ENCODE data around the gene TPD52L1.

Gene TPD52L1

GRCh38 chr6:125268765-125269164 is 115.2 kb downstream of the TPD52L1 start:
- no peak overlapping the region for H3K27ac ChIP-seq
- no peaks in the 10 kb centered on the region for H3K36me3 ChIP-seq
- no peaks in the 10 kb centered on the region for H3K9me3 ChIP-seq (ENCODE audit: severe bottlenecking)
- no peak for TF ChIP-seq CTCF (IDR thresholded peaks at IDR 0.05; ENCODE audit: low read depth, low read length)
- DNase-seq, result no peak
- no peak overlapping the region for H3K4me3 ChIP-seq (ENCODE audit: low read depth, low read length)
- no peaks in the 10 kb centered on the region for H3K27me3 ChIP-seq (ENCODE audit: insufficient read depth, low read depth, severe bottlenecking)

DNA sequence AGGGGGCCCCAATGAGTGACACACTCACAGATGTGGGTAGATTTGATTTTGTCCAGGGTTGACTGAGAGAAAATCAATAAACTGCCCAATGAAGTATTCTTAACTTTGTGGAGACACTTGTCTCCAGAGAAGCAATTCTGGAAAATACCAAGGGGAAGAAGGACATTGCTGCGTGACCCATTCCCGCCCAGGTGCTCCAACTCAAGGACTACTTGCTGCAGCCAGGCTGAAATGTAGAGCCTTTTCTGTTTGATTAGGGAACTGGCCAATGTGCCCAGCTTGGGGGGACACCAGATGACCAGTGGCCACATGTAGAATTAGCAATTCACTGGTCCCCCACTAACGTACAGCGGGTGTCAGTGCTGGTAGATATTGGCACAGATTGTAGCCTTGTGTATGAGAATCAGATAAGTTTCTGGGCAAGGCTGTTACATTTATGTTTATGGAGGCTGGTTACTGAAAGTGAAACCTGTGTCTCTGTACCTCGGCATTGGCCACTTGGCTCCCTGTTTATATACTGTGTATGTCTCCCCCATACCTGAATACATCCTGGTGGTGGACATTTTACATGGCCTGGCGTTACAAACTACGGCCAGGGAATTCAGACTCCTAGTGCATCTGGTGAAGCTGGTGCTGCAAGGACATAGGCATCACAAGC is 115.9 kb downstream of the TPD52L1 start:
- Histone ChIP-seq H3K9me3 (ENCODE audit: severe bottlenecking) (no peaks in the 10 kb centered on the region), H3K27me3 (ENCODE audit: insufficient read depth, low read depth, severe bottlenecking) (no peaks in the 10 kb centered on the region), H3K4me3 (ENCODE audit: low read depth, low read length) (no peak overlapping the region), H3K36me3 (no peaks in the 10 kb centered on the region), H3K27ac (no peak overlapping the region)
- no peak for TF ChIP-seq CTCF (IDR thresholded peaks at IDR 0.05; ENCODE audit: low read depth, low read length)
- DNase-seq, result no peak

- Histone ChIP-seq H3K27ac (no peak overlapping the region), H3K4me3 (ENCODE audit: low read depth, low read length) (no peak overlapping the region), H3K36me3 (no peaks in the 10 kb centered on the region), H3K27me3 (ENCODE audit: insufficient read depth, low read depth, severe bottlenecking) (no peaks in the 10 kb centered on the region), H3K9me3 (ENCODE audit: severe bottlenecking) (no peaks in the 10 kb centered on the region)
- no peak for TF ChIP-seq CTCF (IDR thresholded peaks at IDR 0.05; ENCODE audit: low read depth, low read length)
- DNase-seq, result no peak
Observed at GRCh38 chr6:125270380-125270779, 116.8 kb downstream of the TPD52L1 start.

DNA sequence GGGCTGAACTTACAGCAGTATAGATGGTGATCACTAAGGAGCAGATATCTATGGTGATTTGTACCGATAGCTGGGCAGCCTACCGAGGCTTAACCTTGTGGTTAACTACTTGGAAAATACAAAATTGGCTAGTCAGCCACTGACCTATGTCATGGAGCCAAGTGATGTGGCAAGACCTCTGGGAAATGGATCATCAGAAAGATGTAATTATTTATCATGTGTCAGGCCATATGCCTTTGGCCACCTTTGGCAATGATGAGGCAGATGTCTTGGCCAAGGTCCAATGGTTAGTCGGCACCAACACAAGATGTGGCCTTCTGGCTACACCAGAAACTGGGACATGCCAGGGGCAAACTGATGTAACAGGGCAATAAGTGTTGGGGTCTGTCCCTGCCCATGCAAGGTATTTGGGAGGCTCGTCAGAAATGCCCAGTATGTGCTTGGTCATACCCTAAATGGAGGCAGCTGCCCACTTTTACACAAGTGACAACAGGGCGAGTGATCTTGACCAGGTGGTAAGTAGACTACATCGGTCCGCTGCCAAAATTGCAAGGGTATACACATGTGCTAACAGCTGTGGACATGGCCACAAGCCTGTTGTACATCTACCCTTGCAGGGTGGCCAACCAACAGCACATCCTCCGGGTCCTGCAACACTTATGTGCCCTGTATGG is 118.0 kb downstream of the TPD52L1 start:
- no peak for TF ChIP-seq CTCF (IDR thresholded peaks at IDR 0.05; ENCODE audit: low read depth, low read length)
- Histone ChIP-seq H3K36me3 (no peaks in the 10 kb centered on the region), H3K27ac (no peak overlapping the region), H3K4me3 (ENCODE audit: low read depth, low read length) (no peak overlapping the region), H3K9me3 (ENCODE audit: severe bottlenecking) (no peaks in the 10 kb centered on the region), H3K27me3 (ENCODE audit: insufficient read depth, low read depth, severe bottlenecking) (no peaks in the 10 kb centered on the region)
- no peak for DNase-seq

DNA sequence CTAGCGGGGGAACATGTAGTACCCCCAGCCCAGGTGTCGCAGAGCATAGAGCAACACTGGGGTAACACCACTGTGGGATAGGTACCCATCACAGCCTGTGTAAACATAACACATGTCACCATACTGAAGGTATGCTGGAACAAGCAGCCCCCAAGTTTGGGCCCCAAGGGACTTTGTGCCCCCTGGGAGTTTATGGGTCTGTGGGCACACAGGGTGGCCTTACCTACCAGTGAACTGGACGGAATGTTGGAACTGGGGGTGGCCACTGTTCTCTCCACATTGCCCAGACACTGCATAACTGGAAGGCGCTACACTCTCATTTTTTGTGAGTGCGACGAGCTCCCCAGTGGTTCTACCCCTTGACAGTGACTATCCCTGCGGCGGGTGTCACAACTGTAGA is 119.7 kb downstream of the TPD52L1 start:
- Histone ChIP-seq H3K27me3 (ENCODE audit: insufficient read depth, low read depth, severe bottlenecking) (no peaks in the 10 kb centered on the region), H3K4me3 (ENCODE audit: low read depth, low read length) (no peak overlapping the region), H3K9me3 (ENCODE audit: severe bottlenecking) (no peaks in the 10 kb centered on the region), H3K36me3 (no peaks in the 10 kb centered on the region), H3K27ac (no peak overlapping the region)
- TF ChIP-seq CTCF (IDR thresholded peaks at IDR 0.05; ENCODE audit: low read depth, low read length), result no peak
- DNase-seq, result no peak
